ENCODE results near the gene FBXO27. TPM values are rescaled to one million over a fixed set of nuclear protein-coding genes. Genes with fewer than 3 reads are reported as not detected.
A peak's percentile ranks its signal among the peaks of the same experiment; 100 is the strongest.

FBXO27 gene
- total RNA-seq, 2 donors from 2014 or later, result 5.1 to 7.2 TPM

DNA sequence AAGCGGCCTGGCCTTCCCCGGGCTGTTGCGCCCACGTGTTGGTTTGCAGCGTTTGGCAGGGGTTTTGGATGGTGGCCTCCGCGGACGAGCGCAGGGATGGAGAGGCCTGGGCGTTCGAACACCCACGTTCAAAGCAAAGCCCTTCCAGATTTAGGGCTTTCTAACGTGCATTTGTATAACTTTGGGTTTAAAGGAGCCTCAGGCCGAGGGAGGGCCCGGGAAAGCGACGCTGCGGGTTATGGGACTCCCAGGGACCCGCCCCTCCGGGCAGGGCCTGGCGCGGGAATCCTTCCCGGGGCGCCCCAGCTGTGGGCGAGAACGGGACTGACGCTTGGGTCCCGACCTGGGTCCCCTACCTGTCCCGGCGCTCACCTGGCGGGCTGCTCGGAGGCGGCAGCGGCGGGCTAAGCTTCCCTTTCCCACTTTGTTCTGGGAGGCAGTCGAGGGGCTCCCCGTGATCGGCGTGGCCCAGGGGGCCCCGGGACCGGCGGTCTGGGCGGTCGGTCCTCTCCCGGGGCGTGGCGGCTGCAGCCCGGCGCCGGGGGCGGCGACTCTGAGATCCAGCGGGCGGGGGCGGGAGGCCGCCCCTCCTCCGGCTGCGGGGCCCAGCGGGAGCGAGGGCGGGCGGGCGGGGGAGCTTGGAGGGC, 57.0 kb downstream of the FBXO27 start, which contains the start of gene FBXO17:
TSS of gene FBXO17 (minus strand) at position 529 of the 647 bp plus-strand sequence. CDS start 25,423 bp downstream, outside the sequence.
- no peaks in the 10 kb centered on the region for H3K27me3 ChIP-seq
- TF ChIP-seq, protein P1, sequence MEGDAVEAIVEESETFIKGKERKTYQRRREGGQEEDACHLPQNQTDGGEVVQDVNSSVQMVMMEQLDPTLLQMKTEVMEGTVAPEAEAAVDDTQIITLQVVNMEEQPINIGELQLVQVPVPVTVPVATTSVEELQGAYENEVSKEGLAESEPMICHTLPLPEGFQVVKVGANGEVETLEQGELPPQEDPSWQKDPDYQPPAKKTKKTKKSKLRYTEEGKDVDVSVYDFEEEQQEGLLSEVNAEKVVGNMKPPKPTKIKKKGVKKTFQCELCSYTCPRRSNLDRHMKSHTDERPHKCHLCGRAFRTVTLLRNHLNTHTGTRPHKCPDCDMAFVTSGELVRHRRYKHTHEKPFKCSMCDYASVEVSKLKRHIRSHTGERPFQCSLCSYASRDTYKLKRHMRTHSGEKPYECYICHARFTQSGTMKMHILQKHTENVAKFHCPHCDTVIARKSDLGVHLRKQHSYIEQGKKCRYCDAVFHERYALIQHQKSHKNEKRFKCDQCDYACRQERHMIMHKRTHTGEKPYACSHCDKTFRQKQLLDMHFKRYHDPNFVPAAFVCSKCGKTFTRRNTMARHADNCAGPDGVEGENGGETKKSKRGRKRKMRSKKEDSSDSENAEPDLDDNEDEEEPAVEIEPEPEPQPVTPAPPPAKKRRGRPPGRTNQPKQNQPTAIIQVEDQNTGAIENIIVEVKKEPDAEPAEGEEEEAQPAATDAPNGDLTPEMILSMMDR (IDR thresholded peaks at IDR 0.05), result no peak
- H3K27ac ChIP-seq, result peak within 1 kb of the TSS; percentile 79 to 90
- H3K4me3 ChIP-seq, result peak within 1 kb of the TSS; percentile 52 to 62
- no peaks in the 10 kb centered on the region for H3K9me3 ChIP-seq
- DNase-seq (ENCODE audit: low spot score), result no peak
- peaks cover 0 to 21% of the 10 kb centered on the region in 2 donors for H3K4me1 ChIP-seq
- no peaks in the 10 kb centered on the region for H3K36me3 ChIP-seq

DNA sequence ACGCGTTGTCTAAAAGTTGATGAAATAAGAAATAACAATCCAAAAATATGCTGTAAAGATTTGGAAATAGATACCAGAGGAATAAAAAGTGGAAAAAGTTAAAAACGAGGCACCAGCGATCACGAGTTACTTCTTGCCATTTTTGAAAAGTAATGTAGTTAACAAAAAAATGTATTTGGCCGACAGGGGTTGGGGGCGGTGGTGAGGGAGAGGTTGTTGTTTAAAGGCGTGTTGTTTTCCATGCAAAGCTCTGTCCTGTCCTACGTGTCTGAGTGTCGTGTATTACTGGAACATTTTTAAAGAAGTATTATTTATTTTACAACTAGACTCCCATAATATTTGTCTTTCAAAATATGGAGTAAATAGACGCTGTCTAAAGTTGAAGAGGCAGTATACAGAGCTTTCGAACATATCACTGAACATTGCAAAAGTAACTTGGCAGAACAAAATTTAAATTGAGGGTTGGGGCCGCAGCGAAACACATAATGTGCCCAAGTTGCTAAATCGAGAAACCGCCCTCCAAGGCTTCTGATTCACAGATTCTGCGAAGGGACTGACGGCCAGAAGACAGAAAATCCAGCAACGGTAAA, 57.6 kb downstream of the FBXO27 start:
- peak; percentile 66 for DNase-seq (ENCODE audit: low spot score)
- peaks cover 0 to 21% of the 10 kb centered on the region in 2 donors for H3K4me1 ChIP-seq
- H3K4me3 ChIP-seq, result peak overlapping the region; percentile 52 to 62
- no peaks in the 10 kb centered on the region for H3K9me3 ChIP-seq
- TF ChIP-seq, protein P1 (IDR thresholded peaks at IDR 0.05), result no peak
- H3K27me3 ChIP-seq, result no peaks in the 10 kb centered on the region
- no peaks in the 10 kb centered on the region for H3K36me3 ChIP-seq
- H3K27ac ChIP-seq, result peak overlapping the region; percentile 79 to 90

Other genes with a start within 250 kb of the FBXO27 start
- gene LGALS7B, start 243.3 kb downstream of the FBXO27 start, total RNA-seq, result 1 to 10 TPM in 1 of 2 donors, not detected in 1; 1.8 TPM
- under 1 TPM in 1 of 2 donors, not detected in 1; 0.67 TPM for gene LGALS4, start 219.6 kb downstream of the FBXO27 start, total RNA-seq
- gene ECH1, start 200.8 kb downstream of the FBXO27 start, total RNA-seq, result 100 to 1,000 TPM; 309 to 329 TPM
- 100 to 1,000 TPM; 102 to 115 TPM for gene HNRNPL, start 182.6 kb downstream of the FBXO27 start, total RNA-seq
- gene RINL, start 154.3 kb downstream of the FBXO27 start, total RNA-seq, result 1 to 10 TPM; 3.3 to 5.5 TPM
- 100 to 1,000 TPM in 1 of 2 donors, 10 to 100 TPM in 1; 91.5 to 170 TPM for gene SIRT2, start 132.9 kb downstream of the FBXO27 start, total RNA-seq
- gene NFKBIB, start 132.6 kb downstream of the FBXO27 start, total RNA-seq, result 10 to 100 TPM; 13.3 to 29.2 TPM
- not detected for gene CCER2, start 120.4 kb downstream of the FBXO27 start, total RNA-seq
- 10 to 100 TPM; 13.7 to 24.3 TPM for gene SARS2, start 101.8 kb downstream of the FBXO27 start, total RNA-seq
- 10 to 100 TPM; 39.5 to 58.7 TPM for gene MRPS12, start 101.6 kb downstream of the FBXO27 start, total RNA-seq
- 10 to 100 TPM in 1 of 2 donors, 1 to 10 TPM in 1; 5.7 to 13.1 TPM for gene FBXO17, start 56.8 kb downstream of the FBXO27 start, total RNA-seq
- not detected for gene ACP7, start 51.8 kb upstream of the FBXO27 start, total RNA-seq
- gene PAK4, start 93.2 kb upstream of the FBXO27 start, total RNA-seq, result 10 to 100 TPM; 11.2 to 13.7 TPM
- not detected for gene NCCRP1, start 164.4 kb upstream of the FBXO27 start, total RNA-seq
- gene SYCN, start 171.7 kb upstream of the FBXO27 start, total RNA-seq, result not detected
- not detected for gene IFNL3, start 212.5 kb upstream of the FBXO27 start, total RNA-seq
- not detected for gene IFNL4, start 216.3 kb upstream of the FBXO27 start, total RNA-seq
- not detected for gene IFNL2, start 235.8 kb upstream of the FBXO27 start, total RNA-seq